Stimulated activated CD8-positive, alpha-beta memory T cell treated with anti-CD3 and anti-CD28 coated beads, Interleukin-4, amount 100 ng/mL, for 24 hours (primary cell): ENCODE data around the gene BTBD9.
A peak's percentile ranks its signal among the peaks of the same experiment; 100 is the strongest.
"Not testable (repeated sequence)": the region's sequence is repeated elsewhere in the genome, so short reads cannot be mapped to it uniquely, and the experiment has no call there.

ENCODE experiments used
- DNase-seq: peaks from one replicate; pipeline ENCODE4 v3.0.0-alpha.2; 2020; ENCODE audit warnings: low read depth

BTBD9 gene

GRCh38 chr6:38649744-38650143, 10.0 kb upstream of the BTBD9 start:
- DNase-seq = no peak

GRCh38 chr6:38648629-38649028, 8.9 kb upstream of the BTBD9 start:
- DNase-seq = no peak

- no peak for DNase-seq
Measured at GRCh38 chr6:38646166-38646878, 6.6 kb upstream of the BTBD9 start.

GRCh38 chr6:38644951-38645350, 5.2 kb upstream of the BTBD9 start:
- DNase-seq = no peak

- no peak for DNase-seq
Measured at GRCh38 chr6:38640216-38640909, 634 bp upstream of the BTBD9 start.

GRCh38 chr6:38638941-38639497, 710 bp downstream of the BTBD9 start:
- peak; percentile 45 for DNase-seq

- DNase-seq = no peak
Measured at GRCh38 chr6:38637756-38638155, 2.0 kb downstream of the BTBD9 start.

GRCh38 chr6:38636027-38636426, 3.7 kb downstream of the BTBD9 start:
- no peak for DNase-seq

- DNase-seq = no peak
Measured at GRCh38 chr6:38634518-38634917, 5.2 kb downstream of the BTBD9 start.

GRCh38 chr6:38632490-38632889, 7.2 kb downstream of the BTBD9 start:
- no peak for DNase-seq

GRCh38 chr6:38631186-38631783, 8.4 kb downstream of the BTBD9 start:
- no peak for DNase-seq

GRCh38 chr6:38625217-38625616, 14.5 kb downstream of the BTBD9 start:
- DNase-seq = no peak

GRCh38 chr6:38619342-38619741, 20.4 kb downstream of the BTBD9 start:
- not testable (repeated sequence) for DNase-seq

GRCh38 chr6:38618301-38618700, 21.4 kb downstream of the BTBD9 start:
- DNase-seq = not testable (repeated sequence)

GRCh38 chr6:38617856-38618255, 21.9 kb downstream of the BTBD9 start:
- no peak for DNase-seq

GRCh38 chr6:38612143-38612965, 27.4 kb downstream of the BTBD9 start:
- no peak for DNase-seq

- no peak for DNase-seq
Measured at GRCh38 chr6:38610050-38610625, 29.6 kb downstream of the BTBD9 start.

- DNase-seq = no peak
Measured at GRCh38 chr6:38604700-38605099, 35.0 kb downstream of the BTBD9 start.

GRCh38 chr6:38603966-38604365, 35.8 kb downstream of the BTBD9 start:
- no peak for DNase-seq

GRCh38 chr6:38603496-38603895, 36.2 kb downstream of the BTBD9 start:
- DNase-seq = no peak

GRCh38 chr6:38599966-38600550, 39.7 kb downstream of the BTBD9 start:
- DNase-seq = no peak
